Activated CD8-positive, alpha-beta memory T cell treated with anti-CD3 and anti-CD28 coated beads for 48 hours (primary cell): Measurements from ENCODE around the gene CEP44.

Source experiments
- DNase-seq, 3 experiments: peaks; one replicate each; pipeline ENCODE4 v3.0.0-alpha.2; 2020; ENCODE audit warnings: low read depth in 2 of 3, low spot score in 2 of 3

Gene CEP44

DNA sequence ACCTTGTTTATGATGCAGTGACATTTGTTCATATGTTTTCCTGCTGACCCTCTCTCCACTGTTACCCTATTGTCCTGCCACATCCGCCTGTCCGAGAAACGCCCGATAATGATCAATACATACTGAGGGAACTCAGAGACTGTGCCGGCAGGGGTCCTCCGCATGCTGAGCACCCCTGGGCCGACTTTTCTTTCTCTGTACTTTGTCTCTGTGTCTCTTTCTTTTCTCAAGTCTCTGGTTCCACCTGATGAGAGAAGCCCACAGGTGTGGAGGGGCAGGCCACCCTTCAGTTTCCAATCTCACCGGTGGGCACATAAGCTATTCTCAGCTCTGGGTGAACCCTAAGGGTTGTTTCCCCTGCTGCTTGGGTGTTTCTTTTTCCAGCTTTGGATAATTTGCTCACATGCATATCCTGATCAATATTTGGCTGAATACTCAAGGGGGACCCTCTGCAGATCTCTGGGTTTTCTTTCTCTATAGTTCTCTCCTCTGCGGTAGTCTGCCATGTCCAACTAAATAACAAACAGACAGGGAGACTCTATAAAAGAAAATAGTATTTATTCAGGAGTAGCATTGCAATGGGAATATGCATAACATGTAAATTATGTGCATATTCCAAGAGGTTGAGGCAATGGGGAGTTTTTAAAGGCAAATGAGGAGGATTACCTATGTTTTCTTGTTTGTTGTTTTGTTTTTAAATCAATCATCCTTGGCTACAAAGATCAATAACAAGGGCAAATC, 97.2 kb downstream of the CEP44 start:
- DNase-seq: no peak

DNA sequence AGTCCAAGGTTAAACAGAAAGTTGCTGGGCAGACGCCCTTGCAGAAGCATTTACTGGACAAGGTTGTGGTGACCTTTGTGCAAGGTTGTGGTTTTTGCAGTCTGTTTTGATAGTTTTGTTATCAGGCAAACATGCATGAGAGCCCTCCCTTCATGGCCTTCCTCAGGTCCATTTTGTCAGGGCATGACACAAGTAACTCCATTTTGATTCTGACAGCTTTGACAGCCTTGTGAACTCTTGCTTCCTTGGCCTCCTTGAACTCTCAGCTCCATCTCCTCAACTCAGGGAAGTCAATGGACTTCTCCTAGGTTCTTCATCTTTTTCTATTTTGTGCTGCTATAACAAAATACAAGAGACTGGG, 97.7 kb downstream of the CEP44 start:
- no peak for DNase-seq
